Osteoblast (primary cell): ENCODE results near the gene TENT4B. TPM values are rescaled to one million over a fixed set of nuclear protein-coding genes. Genes with fewer than 3 reads are reported as not detected.
A peak's percentile ranks its signal among the peaks of the same experiment; 100 is the strongest.
"Not testable (repeated sequence)": the region's sequence is repeated elsewhere in the genome, so short reads cannot be mapped to it uniquely, and the experiment has no call there.

Experiments
- DNase-seq: peaks from one replicate; pipeline ENCODE4 v3.0.0; 2011; ENCODE audit warnings: low spot score, mixed read lengths; ENCODE audit not compliant: insufficient read length; ENCODE audit errors: missing footprints
- H2AFZ ChIP-seq: 2 replicates; pipeline ENCODE4 v1.6.0; 2011; ENCODE audit warnings: mild to moderate bottlenecking, low read length
- H3K27ac ChIP-seq: 2 replicates; pipeline ENCODE4 v1.5.1; 2011; ENCODE audit warnings: mild to moderate bottlenecking, low read depth, low read length, moderate library complexity
- H3K27me3 ChIP-seq: 2 replicates; pipeline ENCODE4 v1.6.0; 2012; ENCODE audit warnings: mild to moderate bottlenecking, control low read depth, inconsistent platforms, low read length, moderate library complexity; ENCODE audit not compliant: insufficient read depth
- H3K36me3 ChIP-seq: 2 replicates; pipeline ENCODE4 v1.5.1; 2011; ENCODE audit warnings: mild to moderate bottlenecking, low read length, control low read depth, moderate library complexity; ENCODE audit not compliant: insufficient read depth
- H3K4me1 ChIP-seq: 2 replicates; pipeline ENCODE4 v1.5.1; 2011; ENCODE audit warnings: mild to moderate bottlenecking, low read length, control low read depth, moderate library complexity; ENCODE audit not compliant: insufficient read depth
- H3K4me2 ChIP-seq: 2 replicates; pipeline ENCODE4 v1.6.0; 2011; ENCODE audit warnings: mild to moderate bottlenecking, low read length; ENCODE audit not compliant: insufficient read depth
- H3K4me3 ChIP-seq: fragments of 200-600 bp; sonication (generic); 3 replicates; pipeline ENCODE4 v1.5.1; 2012; ENCODE audit warnings: mild to moderate bottlenecking, low read length, inconsistent platforms; ENCODE audit not compliant: insufficient read depth
- H3K79me2 ChIP-seq: 2 replicates; pipeline ENCODE4 v1.6.0; 2012; ENCODE audit warnings: mild to moderate bottlenecking, low read length, control low read depth, inconsistent platforms; ENCODE audit not compliant: insufficient read depth
- H3K9me3 ChIP-seq: 2 replicates; pipeline ENCODE4 v1.5.1; 2011; ENCODE audit warnings: low read depth, low read length, control low read depth
- H4K20me1 ChIP-seq: 2 replicates; pipeline ENCODE4 v1.6.0; 2012; ENCODE audit warnings: mild to moderate bottlenecking, low read length, control low read depth; ENCODE audit not compliant: insufficient read depth
- total RNA-seq: library from RNA; depleted of rRNA; stranded (reverse); fragments of >200 nt; gene quantifications from 2 replicates; pipeline ENCODE4 v1.2.3, GENCODE V29; 2012
- TF ChIP-seq, protein P1 (sequence below): IDR thresholded peaks from 2 replicates; pipeline ENCODE4 v1.5.1; 2011; ENCODE audit warnings: mild to moderate bottlenecking, low read depth, low read length, moderate library complexity; ENCODE audit errors: extremely low read depth

Gene TENT4B
- total RNA-seq, 1 donor = 10.1 TPM

DNA sequence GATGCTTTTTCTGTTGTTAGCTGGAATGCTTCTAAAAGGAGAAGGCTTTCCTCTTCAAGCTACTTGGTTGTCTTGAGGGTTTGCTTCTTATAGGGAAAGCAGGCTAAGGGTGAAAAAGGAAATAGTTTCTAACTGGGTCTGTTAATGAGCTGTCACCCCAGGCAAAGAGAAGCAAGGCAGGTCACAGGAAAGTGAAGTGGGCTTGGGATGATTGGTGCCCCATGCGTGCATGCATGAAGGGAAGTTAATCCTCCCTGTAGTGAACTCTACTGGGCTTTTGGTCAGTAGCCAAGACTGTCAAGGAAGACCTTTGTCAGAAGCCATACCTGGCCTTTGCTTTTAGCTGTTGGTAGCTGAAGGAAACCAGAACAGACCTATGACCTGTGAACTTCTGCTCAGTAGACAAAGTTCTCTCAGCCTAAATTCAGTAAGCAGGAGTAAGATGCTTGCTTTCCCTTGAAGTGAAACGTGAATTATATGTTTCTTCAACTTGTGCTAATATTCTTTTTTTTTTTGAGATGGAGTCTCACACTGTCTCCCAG lies 16.5 kb downstream of the TENT4B start:
- DNase-seq = no peak
- Histone ChIP-seq H3K27me3 (no peaks in the 10 kb centered on the region), H3K4me3 (no peak overlapping the region), H2AFZ (no peak overlapping the region), H4K20me1 (peaks cover 69% of the 10 kb centered on the region), H3K4me2 (no peak overlapping the region), H3K27ac (no peak overlapping the region), H3K9me3 (no peaks in the 10 kb centered on the region), H3K4me1 (peaks cover 18% of the 10 kb centered on the region), H3K36me3 (no peaks in the 10 kb centered on the region), H3K79me2 (peaks cover 73% of the 10 kb centered on the region)
- TF ChIP-seq, protein P1, sequence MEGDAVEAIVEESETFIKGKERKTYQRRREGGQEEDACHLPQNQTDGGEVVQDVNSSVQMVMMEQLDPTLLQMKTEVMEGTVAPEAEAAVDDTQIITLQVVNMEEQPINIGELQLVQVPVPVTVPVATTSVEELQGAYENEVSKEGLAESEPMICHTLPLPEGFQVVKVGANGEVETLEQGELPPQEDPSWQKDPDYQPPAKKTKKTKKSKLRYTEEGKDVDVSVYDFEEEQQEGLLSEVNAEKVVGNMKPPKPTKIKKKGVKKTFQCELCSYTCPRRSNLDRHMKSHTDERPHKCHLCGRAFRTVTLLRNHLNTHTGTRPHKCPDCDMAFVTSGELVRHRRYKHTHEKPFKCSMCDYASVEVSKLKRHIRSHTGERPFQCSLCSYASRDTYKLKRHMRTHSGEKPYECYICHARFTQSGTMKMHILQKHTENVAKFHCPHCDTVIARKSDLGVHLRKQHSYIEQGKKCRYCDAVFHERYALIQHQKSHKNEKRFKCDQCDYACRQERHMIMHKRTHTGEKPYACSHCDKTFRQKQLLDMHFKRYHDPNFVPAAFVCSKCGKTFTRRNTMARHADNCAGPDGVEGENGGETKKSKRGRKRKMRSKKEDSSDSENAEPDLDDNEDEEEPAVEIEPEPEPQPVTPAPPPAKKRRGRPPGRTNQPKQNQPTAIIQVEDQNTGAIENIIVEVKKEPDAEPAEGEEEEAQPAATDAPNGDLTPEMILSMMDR = no peak

DNA sequence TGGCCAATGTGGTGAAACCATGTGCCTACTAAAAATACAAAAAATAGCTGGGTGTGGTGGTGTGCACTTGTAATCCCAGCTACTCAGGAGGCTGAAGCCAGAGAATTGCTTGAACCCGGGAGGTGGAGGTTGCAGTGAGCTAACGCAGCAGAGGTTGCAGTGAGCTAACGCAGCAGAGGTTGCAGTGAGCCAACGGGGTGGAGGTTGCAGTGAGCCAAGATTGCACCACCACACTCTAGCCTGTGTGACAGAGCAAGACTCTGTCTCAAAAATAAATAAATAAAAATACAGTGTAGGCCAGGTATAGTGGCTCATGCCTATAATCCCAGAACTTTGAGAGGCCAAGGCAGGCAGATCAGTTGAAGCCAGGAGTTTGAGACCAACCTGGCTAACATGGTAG lies 18.7 kb downstream of the TENT4B start:
- H3K27ac ChIP-seq, H3K4me3 ChIP-seq, H3K36me3 ChIP-seq, H3K27me3 ChIP-seq, H3K9me3 ChIP-seq, H3K4me2 ChIP-seq, DNase-seq, H2AFZ ChIP-seq: not testable (repeated sequence)
- H4K20me1 ChIP-seq = peaks cover 58% of the 10 kb centered on the region
- H3K4me1 ChIP-seq = peaks cover 12% of the 10 kb centered on the region
- peaks cover 68% of the 10 kb centered on the region for H3K79me2 ChIP-seq

DNA sequence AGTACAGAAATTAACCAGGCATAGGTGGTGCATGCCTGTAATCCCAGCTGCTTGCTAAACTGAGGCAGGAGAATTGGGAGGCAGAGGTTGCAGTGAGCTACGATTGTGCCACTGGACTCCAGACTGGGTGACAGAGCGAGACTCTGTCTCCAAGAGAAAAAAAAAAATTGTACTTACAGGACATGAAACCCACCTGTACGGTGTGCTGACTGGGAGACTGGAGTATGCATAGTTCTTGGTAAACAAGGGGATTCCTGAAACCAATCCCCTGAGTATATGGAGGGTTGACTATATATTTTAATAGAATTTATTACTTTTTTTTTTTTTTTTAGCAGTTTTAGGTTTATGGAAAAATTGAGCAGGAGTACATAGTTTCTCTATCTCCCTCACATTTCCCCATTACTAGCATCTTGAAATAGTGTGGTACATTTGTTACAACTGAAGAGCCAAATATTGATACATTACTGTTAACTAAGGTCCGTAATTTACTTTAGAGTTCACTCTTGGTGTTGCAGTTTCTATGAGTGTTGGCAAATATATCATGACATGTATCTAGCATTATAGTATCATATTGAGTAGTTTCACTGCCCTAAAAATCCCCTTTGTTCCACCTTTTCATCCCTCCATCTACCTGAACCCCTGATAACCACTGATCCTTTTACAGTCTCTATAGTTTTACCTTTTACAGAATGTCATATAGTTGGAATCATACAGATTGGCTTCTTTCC lies 19.3 kb downstream of the TENT4B start:
- H3K4me3 ChIP-seq = no peak overlapping the region
- H3K4me1 ChIP-seq = peaks cover 6% of the 10 kb centered on the region
- no peak overlapping the region for H2AFZ ChIP-seq
- H3K27ac ChIP-seq = no peak overlapping the region
- H3K27me3 ChIP-seq = no peaks in the 10 kb centered on the region
- H3K79me2 ChIP-seq = peaks cover 69% of the 10 kb centered on the region
- no peaks in the 10 kb centered on the region for H3K9me3 ChIP-seq
- peak; percentile 8 for DNase-seq
- H3K36me3 ChIP-seq = no peaks in the 10 kb centered on the region
- TF ChIP-seq, protein P1 = no peak
- peaks cover 56% of the 10 kb centered on the region for H4K20me1 ChIP-seq
- no peak overlapping the region for H3K4me2 ChIP-seq

DNA sequence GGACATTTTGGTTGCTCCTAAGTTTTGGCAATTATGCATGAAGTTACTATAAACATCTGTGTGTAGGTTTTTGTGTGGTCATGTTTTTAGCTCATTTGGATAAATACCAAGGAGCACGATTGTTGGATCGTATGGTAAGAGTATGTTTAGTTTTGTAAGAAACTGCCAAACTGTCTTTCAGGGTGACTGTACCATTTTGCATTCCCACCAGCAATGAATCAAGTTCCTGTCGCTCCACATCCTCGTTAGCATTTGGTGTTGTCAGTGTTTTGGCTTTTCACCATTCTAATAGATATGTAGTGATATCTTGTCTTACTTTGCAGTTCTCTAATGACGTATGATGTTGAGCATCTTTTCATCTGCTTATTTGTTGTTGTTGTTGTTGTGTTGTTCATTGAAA lies 20.2 kb downstream of the TENT4B start:
- Histone ChIP-seq H3K27me3 (no peaks in the 10 kb centered on the region), H3K27ac (no peak overlapping the region), H3K36me3 (no peaks in the 10 kb centered on the region), H3K4me3 (no peak overlapping the region), H3K4me1 (peaks cover 3% of the 10 kb centered on the region), H3K4me2 (no peak overlapping the region), H3K79me2 (peaks cover 67% of the 10 kb centered on the region), H2AFZ (no peak overlapping the region), H3K9me3 (no peaks in the 10 kb centered on the region), H4K20me1 (peaks cover 52% of the 10 kb centered on the region)
- TF ChIP-seq, protein P1 = no peak
- DNase-seq = no peak
